ENCODE measurements around the gene ARHGEF18. TPM values are rescaled to one million over a fixed set of nuclear protein-coding genes. Genes with fewer than 3 reads are reported as not detected.

The ARHGEF18 gene
- total RNA-seq (86.8 and 94.9 TPM in 2 replicates), polyA plus RNA-seq (74.0 and 98.0 TPM in 2 replicates), polyA minus RNA-seq (164 and 201 TPM in 2 replicates)
- 111 TPM for total RNA-seq (2013)

- peak within 1 kb of the TSS; percentile 90 for H3K4me2 ChIP-seq (replicated peaks; ENCODE audit: low read depth, low read length, poor library complexity, severe bottlenecking)
These were observed at the start of gene ARHGEF18 for GRCh38 chr19:7348587-7349230. ARHGEF18 (plus strand) TSS chr19:7348937; CDS start chr19:7362891, 13,954 bp downstream.

More at GRCh38 chr19:7348587-7349230, at the start of gene ARHGEF18:
- Histone ChIP-seq H3K27me3 (replicated peaks in 1 of 4; ENCODE audit: control extremely low read depth in 1 of 4, control insufficient read depth in 3 of 4, insufficient read depth in 4 of 4, low read length in 3 of 4) (no peaks in the 10 kb centered on the region), H2AFZ (ENCODE audit: insufficient read depth, low read depth, low read length, poor library complexity, severe bottlenecking) (no peak within 1 kb of the TSS), H3K27ac (ENCODE audit: low read length in 2 of 2) (peak within 1 kb of the TSS; percentile 96 to 99), H3K36me3 (replicated peaks in 1 of 2; ENCODE audit: control extremely low read depth in 1 of 2, control insufficient read depth in 1 of 2, extremely low read depth in 1 of 2, insufficient read depth in 2 of 2, low read length in 1 of 2) (peaks cover 5 to 14% of the 10 kb centered on the region in 2 experiments), H3K4me3 (ENCODE audit: control extremely low read depth in 1 of 5, extremely low read depth in 1 of 5, insufficient read depth in 1 of 5, low read depth in 2 of 5, low read length in 4 of 5) (peak within 1 kb of the TSS; percentile 66 to 100 (median 97)), H3K79me2 (ENCODE audit: control insufficient read depth, insufficient read depth, low read length) (peaks cover 62% of the 10 kb centered on the region), H3K4me1 (ENCODE audit: control insufficient read depth in 2 of 2, insufficient read depth in 2 of 2, low read length in 2 of 2) (peaks cover 61 to 80% of the 10 kb centered on the region in 2 donors), H3K9ac (ENCODE audit: low read length) (peak within 1 kb of the TSS; percentile 93), H4K20me1 (ENCODE audit: control insufficient read depth, insufficient read depth, low read length, poor library complexity, severe bottlenecking) (peaks cover 8% of the 10 kb centered on the region), H3K9me3 (ENCODE audit: control extremely low read depth in 1 of 3, control insufficient read depth in 2 of 3, insufficient read depth in 1 of 3, low read length in 2 of 3) (peaks cover 2 to 22% (median 8%) of the 10 kb centered on the region in 3 donors)
- Mint-ChIP-seq H3K9me3 (ENCODE audit: insufficient read depth) (peaks cover 4% of the 10 kb centered on the region), H3K27ac (peak within 1 kb of the TSS; percentile 97), H3K4me3 (peak within 1 kb of the TSS; percentile 99), H3K4me1 (peaks cover 79% of the 10 kb centered on the region), H3K27me3 (no peaks in the 10 kb centered on the region)
- ChIA-PET POLR2A (interaction anchor here (1.0 to 4.0 kb wide), 7 partner anchors 11 to 249 kb away, joined by 3 to 29 read pairs (median 5); no protein-coding TSS in a partner anchor), CTCF (interaction anchor here (0.9 to 9.9 kb wide), 14 partner anchors 11 to 200 kb away, joined by 3 to 179 read pairs (median 4); no protein-coding TSS in a partner anchor)
- intact Hi-C loops (cut with micrococcal nuclease) = loop anchor here (1.0 to 10.0 kb wide), 5 partner anchors 11 to 1661 kb away; partner anchors contain the start of genes FCER2 and VAV1
- TF ChIP-seq EZH2 (IDR thresholded peaks at IDR 0.05; ENCODE audit: borderline replicate concordance, insufficient read depth, low read depth, low read length, poor library complexity, severe bottlenecking) = no peak
- TF ChIP-seq, protein P1, sequence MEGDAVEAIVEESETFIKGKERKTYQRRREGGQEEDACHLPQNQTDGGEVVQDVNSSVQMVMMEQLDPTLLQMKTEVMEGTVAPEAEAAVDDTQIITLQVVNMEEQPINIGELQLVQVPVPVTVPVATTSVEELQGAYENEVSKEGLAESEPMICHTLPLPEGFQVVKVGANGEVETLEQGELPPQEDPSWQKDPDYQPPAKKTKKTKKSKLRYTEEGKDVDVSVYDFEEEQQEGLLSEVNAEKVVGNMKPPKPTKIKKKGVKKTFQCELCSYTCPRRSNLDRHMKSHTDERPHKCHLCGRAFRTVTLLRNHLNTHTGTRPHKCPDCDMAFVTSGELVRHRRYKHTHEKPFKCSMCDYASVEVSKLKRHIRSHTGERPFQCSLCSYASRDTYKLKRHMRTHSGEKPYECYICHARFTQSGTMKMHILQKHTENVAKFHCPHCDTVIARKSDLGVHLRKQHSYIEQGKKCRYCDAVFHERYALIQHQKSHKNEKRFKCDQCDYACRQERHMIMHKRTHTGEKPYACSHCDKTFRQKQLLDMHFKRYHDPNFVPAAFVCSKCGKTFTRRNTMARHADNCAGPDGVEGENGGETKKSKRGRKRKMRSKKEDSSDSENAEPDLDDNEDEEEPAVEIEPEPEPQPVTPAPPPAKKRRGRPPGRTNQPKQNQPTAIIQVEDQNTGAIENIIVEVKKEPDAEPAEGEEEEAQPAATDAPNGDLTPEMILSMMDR (IDR thresholded peaks at IDR 0.05) = no peak
- ATAC-seq (ENCODE audit: low read depth) = peak; percentile 41
- WGBS (ENCODE audit: insufficient coverage) = 7% methylated on average over 9 of the region's 13 CpGs
- peak; percentile 89 for DNase-seq

Data from B cell (primary cell).